ENCODE data around the gene TMEM164.
A peak's percentile ranks its signal among the peaks of the same experiment; 100 is the strongest.

The TMEM164 gene

GRCh38 chrX:110143454-110144210 lies 140.7 kb downstream of the TMEM164 start:
- Histone ChIP-seq H3K79me2 (ENCODE audit: insufficient read depth, low read depth) (no peaks in the 10 kb centered on the region), H2AFZ (ENCODE audit: low read depth) (no peak overlapping the region), H3K36me3 (ENCODE audit: insufficient read depth) (no peaks in the 10 kb centered on the region), H3K4me1 (ENCODE audit: low read depth, poor library complexity, severe bottlenecking) (peaks cover 16% of the 10 kb centered on the region), H4K20me1 (ENCODE audit: insufficient read depth) (no peaks in the 10 kb centered on the region), H3K27ac (no peak overlapping the region), H3K9ac (no peak overlapping the region), H3K4me3 (IDR thresholded peaks at IDR 0.05; ENCODE audit: insufficient read depth, low read depth, low read length) (no peak overlapping the region), H3K27me3 (ENCODE audit: insufficient read depth, low read depth) (no peaks in the 10 kb centered on the region), H3K4me2 (no peak overlapping the region)
- TF ChIP-seq CTCF (conservative IDR thresholded peaks at IDR 0.05; ENCODE audit: low read depth, low read length), result no peak

GRCh38 chrX:110145311-110145710 lies 142.4 kb downstream of the TMEM164 start:
- no peak overlapping the region for H3K9ac ChIP-seq
- no peak for TF ChIP-seq CTCF (conservative IDR thresholded peaks at IDR 0.05; ENCODE audit: low read depth, low read length)
- H3K36me3 ChIP-seq (ENCODE audit: insufficient read depth), result no peaks in the 10 kb centered on the region
- no peak overlapping the region for H2AFZ ChIP-seq (ENCODE audit: low read depth)
- no peak overlapping the region for H3K4me3 ChIP-seq (IDR thresholded peaks at IDR 0.05; ENCODE audit: insufficient read depth, low read depth, low read length)
- no peaks in the 10 kb centered on the region for H4K20me1 ChIP-seq (ENCODE audit: insufficient read depth)
- no peak overlapping the region for H3K27ac ChIP-seq
- H3K4me1 ChIP-seq (ENCODE audit: low read depth, poor library complexity, severe bottlenecking), result peaks cover 16% of the 10 kb centered on the region
- no peaks in the 10 kb centered on the region for H3K27me3 ChIP-seq (ENCODE audit: insufficient read depth, low read depth)
- H3K79me2 ChIP-seq (ENCODE audit: insufficient read depth, low read depth), result no peaks in the 10 kb centered on the region
- peak overlapping the region; percentile 7; the same call in 1 of the 2 replicates for H3K4me2 ChIP-seq

- peaks cover 16% of the 10 kb centered on the region for H3K4me1 ChIP-seq (ENCODE audit: low read depth, poor library complexity, severe bottlenecking)
- H3K79me2 ChIP-seq (ENCODE audit: insufficient read depth, low read depth), result no peaks in the 10 kb centered on the region
- no peaks in the 10 kb centered on the region for H4K20me1 ChIP-seq (ENCODE audit: insufficient read depth)
- no peaks in the 10 kb centered on the region for H3K36me3 ChIP-seq (ENCODE audit: insufficient read depth)
- TF ChIP-seq CTCF (conservative IDR thresholded peaks at IDR 0.05; ENCODE audit: low read depth, low read length), result peak; percentile 56; the same call in 1 of the 2 replicates
- no peak overlapping the region for H3K27ac ChIP-seq
- H2AFZ ChIP-seq (ENCODE audit: low read depth), result peak overlapping the region; percentile 42; the same call in 1 of the 2 replicates
- H3K9ac ChIP-seq, result no peak overlapping the region
- H3K27me3 ChIP-seq (ENCODE audit: insufficient read depth, low read depth), result no peaks in the 10 kb centered on the region
- peak overlapping the region; percentile 7; the same call in 1 of the 2 replicates for H3K4me2 ChIP-seq
- no peak overlapping the region for H3K4me3 ChIP-seq (IDR thresholded peaks at IDR 0.05; ENCODE audit: insufficient read depth, low read depth, low read length)
Measured at GRCh38 chrX:110145854-110146253, 142.9 kb downstream of the TMEM164 start.

- Histone ChIP-seq H2AFZ (ENCODE audit: low read depth) (0 out of 2 replicates have a peak overlapping the region, but pooled peaks have one; percentile 42), H3K27ac (no peak overlapping the region), H4K20me1 (ENCODE audit: insufficient read depth) (no peaks in the 10 kb centered on the region), H3K79me2 (ENCODE audit: insufficient read depth, low read depth) (no peaks in the 10 kb centered on the region), H3K4me1 (ENCODE audit: low read depth, poor library complexity, severe bottlenecking) (peaks cover 16% of the 10 kb centered on the region), H3K36me3 (ENCODE audit: insufficient read depth) (no peaks in the 10 kb centered on the region), H3K27me3 (ENCODE audit: insufficient read depth, low read depth) (no peaks in the 10 kb centered on the region), H3K9ac (no peak overlapping the region), H3K4me3 (IDR thresholded peaks at IDR 0.05; ENCODE audit: insufficient read depth, low read depth, low read length) (no peak overlapping the region), H3K4me2 (peak overlapping the region; percentile 7; the same call in 1 of the 2 replicates)
- peak; percentile 48 for TF ChIP-seq CTCF (conservative IDR thresholded peaks at IDR 0.05; ENCODE audit: low read depth, low read length)
Measured at GRCh38 chrX:110146521-110146920, 143.6 kb downstream of the TMEM164 start.

Data from KMS-11 (cell line).